ENCODE results near the gene DMAC2. TPM values are rescaled to one million over a fixed set of nuclear protein-coding genes. Genes with fewer than 3 reads are reported as not detected.

DMAC2 gene
- total RNA-seq, 1 experiment from 2014 or later: 77.6 TPM

GRCh38 chr19:41447732-41448332 lies 8.1 kb upstream of the DMAC2 start (continued):
- no peak for TF ChIP-seq ZNF532 (CRISPR knock-in tag; IDR thresholded peaks at IDR 0.05; ENCODE audit: borderline replicate concordance)
- TF ChIP-seq KAT7 (CRISPR knock-in tag; IDR thresholded peaks at IDR 0.05; ENCODE audit: borderline replicate concordance): no peak
- no peak for TF ChIP-seq CBFB (CRISPR knock-in tag; IDR thresholded peaks at IDR 0.05; ENCODE audit: low read depth)
- TF ChIP-seq, protein P1, sequence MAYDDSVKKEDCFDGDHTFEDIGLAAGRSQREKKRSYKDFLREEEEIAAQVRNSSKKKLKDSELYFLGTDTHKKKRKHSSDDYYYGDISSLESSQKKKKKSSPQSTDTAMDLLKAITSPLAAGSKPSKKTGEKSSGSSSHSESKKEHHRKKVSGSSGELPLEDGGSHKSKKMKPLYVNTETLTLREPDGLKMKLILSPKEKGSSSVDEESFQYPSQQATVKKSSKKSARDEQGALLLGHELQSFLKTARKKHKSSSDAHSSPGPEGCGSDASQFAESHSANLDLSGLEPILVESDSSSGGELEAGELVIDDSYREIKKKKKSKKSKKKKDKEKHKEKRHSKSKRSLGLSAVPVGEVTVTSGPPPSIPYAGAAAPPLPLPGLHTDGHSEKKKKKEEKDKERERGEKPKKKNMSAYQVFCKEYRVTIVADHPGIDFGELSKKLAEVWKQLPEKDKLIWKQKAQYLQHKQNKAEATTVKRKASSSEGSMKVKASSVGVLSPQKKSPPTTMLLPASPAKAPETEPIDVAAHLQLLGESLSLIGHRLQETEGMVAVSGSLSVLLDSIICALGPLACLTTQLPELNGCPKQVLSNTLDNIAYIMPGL (CRISPR knock-in tag; IDR thresholded peaks at IDR 0.05): no peak
- no peak for TF ChIP-seq NR1H2 (CRISPR knock-in tag; IDR thresholded peaks at IDR 0.05)
- TF ChIP-seq ZMAT4 (CRISPR knock-in tag; IDR thresholded peaks at IDR 0.05): no peak

- ATAC-seq (no peak), DNase-seq (ENCODE audit: low spot score) (no peak)
- H3K4me3 Mint-ChIP-seq: no peak overlapping the region
- H3K4me1 Mint-ChIP-seq: peaks cover 12% of the 10 kb centered on the region
- peaks cover 60% of the 10 kb centered on the region for H3K27me3 Mint-ChIP-seq (ENCODE audit: low read depth)
- ChIA-PET CTCF (interaction anchor here (10.4 kb wide), 1 partner anchor 121 kb away, joined by 310 read pairs; no protein-coding TSS in a partner anchor), POLR2A (no interaction called here)
- H3K9me3 Mint-ChIP-seq: no peaks in the 10 kb centered on the region
- no peak overlapping the region for H3K27ac Mint-ChIP-seq
- no peaks in the 10 kb centered on the region for H3K36me3 Mint-ChIP-seq
- TF ChIP-seq, protein P2, sequence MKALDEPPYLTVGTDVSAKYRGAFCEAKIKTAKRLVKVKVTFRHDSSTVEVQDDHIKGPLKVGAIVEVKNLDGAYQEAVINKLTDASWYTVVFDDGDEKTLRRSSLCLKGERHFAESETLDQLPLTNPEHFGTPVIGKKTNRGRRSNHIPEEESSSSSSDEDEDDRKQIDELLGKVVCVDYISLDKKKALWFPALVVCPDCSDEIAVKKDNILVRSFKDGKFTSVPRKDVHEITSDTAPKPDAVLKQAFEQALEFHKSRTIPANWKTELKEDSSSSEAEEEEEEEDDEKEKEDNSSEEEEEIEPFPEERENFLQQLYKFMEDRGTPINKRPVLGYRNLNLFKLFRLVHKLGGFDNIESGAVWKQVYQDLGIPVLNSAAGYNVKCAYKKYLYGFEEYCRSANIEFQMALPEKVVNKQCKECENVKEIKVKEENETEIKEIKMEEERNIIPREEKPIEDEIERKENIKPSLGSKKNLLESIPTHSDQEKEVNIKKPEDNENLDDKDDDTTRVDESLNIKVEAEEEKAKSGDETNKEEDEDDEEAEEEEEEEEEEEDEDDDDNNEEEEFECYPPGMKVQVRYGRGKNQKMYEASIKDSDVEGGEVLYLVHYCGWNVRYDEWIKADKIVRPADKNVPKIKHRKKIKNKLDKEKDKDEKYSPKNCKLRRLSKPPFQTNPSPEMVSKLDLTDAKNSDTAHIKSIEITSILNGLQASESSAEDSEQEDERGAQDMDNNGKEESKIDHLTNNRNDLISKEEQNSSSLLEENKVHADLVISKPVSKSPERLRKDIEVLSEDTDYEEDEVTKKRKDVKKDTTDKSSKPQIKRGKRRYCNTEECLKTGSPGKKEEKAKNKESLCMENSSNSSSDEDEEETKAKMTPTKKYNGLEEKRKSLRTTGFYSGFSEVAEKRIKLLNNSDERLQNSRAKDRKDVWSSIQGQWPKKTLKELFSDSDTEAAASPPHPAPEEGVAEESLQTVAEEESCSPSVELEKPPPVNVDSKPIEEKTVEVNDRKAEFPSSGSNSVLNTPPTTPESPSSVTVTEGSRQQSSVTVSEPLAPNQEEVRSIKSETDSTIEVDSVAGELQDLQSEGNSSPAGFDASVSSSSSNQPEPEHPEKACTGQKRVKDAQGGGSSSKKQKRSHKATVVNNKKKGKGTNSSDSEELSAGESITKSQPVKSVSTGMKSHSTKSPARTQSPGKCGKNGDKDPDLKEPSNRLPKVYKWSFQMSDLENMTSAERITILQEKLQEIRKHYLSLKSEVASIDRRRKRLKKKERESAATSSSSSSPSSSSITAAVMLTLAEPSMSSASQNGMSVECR (CRISPR knock-in tag; IDR thresholded peaks at IDR 0.05; ENCODE audit: borderline replicate concordance): no peak
- no peak for TF ChIP-seq GRHL2 (CRISPR knock-in tag; IDR thresholded peaks at IDR 0.05; ENCODE audit: insufficient replicate concordance, severe bottlenecking)
- no peak for TF ChIP-seq TP53 (CRISPR knock-in tag; IDR thresholded peaks at IDR 0.05)
- no peak for TF ChIP-seq ERG (CRISPR knock-in tag; IDR thresholded peaks at IDR 0.05)
- TF ChIP-seq ETV6 (CRISPR knock-in tag; IDR thresholded peaks at IDR 0.05): no peak
- TF ChIP-seq SMAD3 (CRISPR knock-in tag; IDR thresholded peaks at IDR 0.05; ENCODE audit: borderline replicate concordance): no peak
- no peak for TF ChIP-seq JAZF1 (CRISPR knock-in tag; IDR thresholded peaks at IDR 0.05)
- no peak for TF ChIP-seq NFYB (CRISPR knock-in tag; conservative IDR thresholded peaks at IDR 0.05; ENCODE audit: low read depth)
- TF ChIP-seq RELA (CRISPR knock-in tag; IDR thresholded peaks at IDR 0.05; ENCODE audit: borderline replicate concordance): no peak
- no peak for TF ChIP-seq HMGA2 (CRISPR knock-in tag; IDR thresholded peaks at IDR 0.05)
- TF ChIP-seq CBFB (CRISPR knock-in tag; IDR thresholded peaks at IDR 0.05; ENCODE audit: low read depth): no peak
- TF ChIP-seq, protein P3, sequence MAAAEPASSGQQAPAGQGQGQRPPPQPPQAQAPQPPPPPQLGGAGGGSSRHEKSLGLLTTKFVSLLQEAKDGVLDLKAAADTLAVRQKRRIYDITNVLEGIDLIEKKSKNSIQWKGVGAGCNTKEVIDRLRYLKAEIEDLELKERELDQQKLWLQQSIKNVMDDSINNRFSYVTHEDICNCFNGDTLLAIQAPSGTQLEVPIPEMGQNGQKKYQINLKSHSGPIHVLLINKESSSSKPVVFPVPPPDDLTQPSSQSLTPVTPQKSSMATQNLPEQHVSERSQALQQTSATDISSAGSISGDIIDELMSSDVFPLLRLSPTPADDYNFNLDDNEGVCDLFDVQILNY (CRISPR knock-in tag; IDR thresholded peaks at IDR 0.05): no peak
- no peak for TF ChIP-seq IRF2 (CRISPR knock-in tag; IDR thresholded peaks at IDR 0.05; ENCODE audit: borderline replicate concordance, low read depth)
- TF ChIP-seq MXD4 (CRISPR knock-in tag; IDR thresholded peaks at IDR 0.05; ENCODE audit: borderline replicate concordance): no peak
- TF ChIP-seq, protein P4, sequence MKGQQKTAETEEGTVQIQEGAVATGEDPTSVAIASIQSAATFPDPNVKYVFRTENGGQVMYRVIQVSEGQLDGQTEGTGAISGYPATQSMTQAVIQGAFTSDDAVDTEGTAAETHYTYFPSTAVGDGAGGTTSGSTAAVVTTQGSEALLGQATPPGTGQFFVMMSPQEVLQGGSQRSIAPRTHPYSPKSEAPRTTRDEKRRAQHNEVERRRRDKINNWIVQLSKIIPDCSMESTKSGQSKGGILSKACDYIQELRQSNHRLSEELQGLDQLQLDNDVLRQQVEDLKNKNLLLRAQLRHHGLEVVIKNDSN (CRISPR knock-in tag; IDR thresholded peaks at IDR 0.05): no peak
- TF ChIP-seq RORB (CRISPR knock-in tag; IDR thresholded peaks at IDR 0.05): no peak
These were observed 5.9 kb upstream of the DMAC2 start for GRCh38 chr19:41445575-41445974.
